ENCODE data around the gene TMEFF2. TPM values are rescaled to one million over a fixed set of nuclear protein-coding genes. Genes with fewer than 3 reads are reported as not detected.

The TMEFF2 gene
- total RNA-seq, 1 donor from 2014 or later: not detected

DNA sequence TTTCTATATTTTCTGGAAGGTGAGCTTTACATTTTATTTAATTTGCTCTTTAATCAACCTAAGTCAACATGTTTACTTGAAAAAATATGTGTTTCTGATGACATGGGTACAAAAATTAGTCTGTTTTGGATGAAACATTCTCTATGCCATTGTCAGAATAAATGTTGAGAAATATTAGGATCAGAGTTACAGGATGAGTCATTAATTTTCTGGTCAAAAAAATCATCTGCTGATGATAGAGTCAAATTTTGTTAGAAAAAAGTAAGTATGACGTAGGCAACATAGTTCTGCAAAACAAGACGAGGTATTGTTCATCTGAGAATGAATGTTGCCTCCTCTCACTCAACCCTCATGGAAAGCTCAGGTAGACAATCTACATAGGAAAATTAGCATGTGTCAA, 240.3 kb downstream of the TMEFF2 start:
- Histone ChIP-seq H3K4me1 (no peaks in the 10 kb centered on the region), H3K27ac (no peak overlapping the region), H3K36me3 (no peaks in the 10 kb centered on the region), H3K9me3 (no peaks in the 10 kb centered on the region), H3K4me3 (no peak overlapping the region), H3K27me3 (no peaks in the 10 kb centered on the region)
- intact Hi-C loops (cut with DNase I): no loop called here
- TF ChIP-seq POLR2AphosphoS5 (IDR thresholded peaks at IDR 0.05; ENCODE audit: insufficient read depth in 1 of 2, low read depth in 1 of 2): no peak
- no peak for TF ChIP-seq POLR2A (IDR thresholded peaks at IDR 0.05)
- no peak for DNase-seq (ENCODE audit: extremely low spot score in 2 of 2)

DNA sequence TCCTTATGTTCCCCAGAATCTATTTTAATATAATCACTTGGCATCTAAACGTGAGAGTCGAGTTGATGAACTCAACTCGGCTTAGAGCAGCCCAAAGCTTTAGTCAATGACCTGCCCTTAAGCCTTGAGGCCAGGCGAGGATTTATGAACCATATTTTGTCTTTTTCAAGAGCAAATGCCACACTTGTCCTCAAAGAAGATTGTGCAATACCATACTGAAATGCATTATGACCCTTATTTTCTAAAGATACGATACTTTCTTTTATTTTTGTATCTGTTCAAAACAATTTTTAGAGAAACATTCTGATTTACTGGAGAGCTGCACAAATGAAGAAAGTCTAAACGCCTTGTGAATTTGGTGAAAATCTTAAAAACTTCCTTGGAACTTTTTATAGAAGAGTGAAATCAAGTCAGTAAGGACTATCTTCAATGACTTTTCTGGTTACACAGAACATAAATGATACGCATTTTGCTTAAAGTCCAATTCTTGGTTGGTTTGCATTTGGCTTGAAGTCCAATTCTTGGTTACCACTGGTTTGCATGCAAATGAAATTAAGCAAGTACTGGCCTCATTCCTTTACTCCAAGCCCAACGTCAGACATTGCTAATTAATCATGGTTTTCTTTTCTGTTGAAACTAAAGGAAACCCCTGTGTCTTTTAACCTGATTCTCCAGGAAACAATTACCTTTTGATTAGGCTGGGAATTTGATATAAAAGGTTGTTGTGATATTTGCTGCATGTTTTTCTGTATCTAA, 242.0 kb downstream of the TMEFF2 start:
- Histone ChIP-seq H3K27ac (no peak overlapping the region), H3K27me3 (no peaks in the 10 kb centered on the region), H3K36me3 (no peaks in the 10 kb centered on the region), H3K9me3 (no peaks in the 10 kb centered on the region), H3K4me3 (no peak overlapping the region), H3K4me1 (no peaks in the 10 kb centered on the region)
- TF ChIP-seq, protein P1, sequence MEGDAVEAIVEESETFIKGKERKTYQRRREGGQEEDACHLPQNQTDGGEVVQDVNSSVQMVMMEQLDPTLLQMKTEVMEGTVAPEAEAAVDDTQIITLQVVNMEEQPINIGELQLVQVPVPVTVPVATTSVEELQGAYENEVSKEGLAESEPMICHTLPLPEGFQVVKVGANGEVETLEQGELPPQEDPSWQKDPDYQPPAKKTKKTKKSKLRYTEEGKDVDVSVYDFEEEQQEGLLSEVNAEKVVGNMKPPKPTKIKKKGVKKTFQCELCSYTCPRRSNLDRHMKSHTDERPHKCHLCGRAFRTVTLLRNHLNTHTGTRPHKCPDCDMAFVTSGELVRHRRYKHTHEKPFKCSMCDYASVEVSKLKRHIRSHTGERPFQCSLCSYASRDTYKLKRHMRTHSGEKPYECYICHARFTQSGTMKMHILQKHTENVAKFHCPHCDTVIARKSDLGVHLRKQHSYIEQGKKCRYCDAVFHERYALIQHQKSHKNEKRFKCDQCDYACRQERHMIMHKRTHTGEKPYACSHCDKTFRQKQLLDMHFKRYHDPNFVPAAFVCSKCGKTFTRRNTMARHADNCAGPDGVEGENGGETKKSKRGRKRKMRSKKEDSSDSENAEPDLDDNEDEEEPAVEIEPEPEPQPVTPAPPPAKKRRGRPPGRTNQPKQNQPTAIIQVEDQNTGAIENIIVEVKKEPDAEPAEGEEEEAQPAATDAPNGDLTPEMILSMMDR (IDR thresholded peaks at IDR 0.05): no peak
- TF ChIP-seq POLR2A (IDR thresholded peaks at IDR 0.05): no peak
- no peak for DNase-seq (ENCODE audit: extremely low spot score in 2 of 2)
- intact Hi-C loops (cut with DNase I): no loop called here

DNA sequence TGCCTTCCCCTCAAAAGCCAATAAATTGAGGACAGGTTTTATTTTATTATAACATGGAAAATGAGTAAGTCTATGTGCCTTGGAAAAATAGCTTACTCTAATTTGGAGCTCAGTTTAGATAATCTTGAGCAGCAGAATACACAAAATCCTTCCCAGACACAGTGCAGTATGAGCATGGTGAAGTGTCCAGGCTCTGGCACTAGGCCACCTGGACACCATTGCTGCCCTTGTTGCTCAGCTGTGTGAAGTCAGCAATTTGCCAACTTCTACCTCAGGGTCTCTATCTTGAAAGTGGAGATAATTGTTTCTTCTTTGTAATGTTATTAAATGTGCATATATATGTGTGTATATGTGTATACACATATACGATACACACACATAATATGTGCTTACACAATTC, 242.9 kb downstream of the TMEFF2 start:
- Histone ChIP-seq H3K36me3 (no peaks in the 10 kb centered on the region), H3K4me1 (no peaks in the 10 kb centered on the region), H3K27ac (no peak overlapping the region), H3K4me3 (no peak overlapping the region), H3K27me3 (no peaks in the 10 kb centered on the region), H3K9me3 (no peaks in the 10 kb centered on the region)
- TF ChIP-seq POLR2A (IDR thresholded peaks at IDR 0.05): no peak
- TF ChIP-seq, protein P1 (IDR thresholded peaks at IDR 0.05): no peak
- TF ChIP-seq POLR2AphosphoS5 (IDR thresholded peaks at IDR 0.05; ENCODE audit: insufficient read depth in 1 of 2, low read depth in 1 of 2): no peak
- intact Hi-C loops (cut with DNase I): no loop called here
- DNase-seq (ENCODE audit: extremely low spot score in 2 of 2): no peak

DNA sequence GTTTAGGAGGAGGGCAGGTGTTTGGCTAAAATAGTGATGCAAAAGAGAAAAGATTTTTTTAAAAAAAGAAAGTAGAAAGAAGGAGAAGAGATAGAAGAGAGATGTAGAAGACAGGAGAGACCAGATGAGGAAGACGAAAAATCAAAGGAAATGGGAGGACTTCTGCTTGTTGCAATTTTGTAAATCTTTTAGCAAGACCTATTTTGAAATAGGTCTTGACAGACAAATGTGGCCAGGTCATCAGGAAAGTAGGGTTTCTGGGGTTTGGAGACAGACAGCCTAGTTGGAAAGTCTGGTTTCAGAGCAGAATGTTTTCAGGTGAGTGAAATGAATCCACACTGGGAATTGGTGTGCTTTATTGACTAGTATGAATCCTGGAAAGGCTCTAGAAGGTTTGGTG, 243.4 kb downstream of the TMEFF2 start:
- H3K36me3 ChIP-seq: no peaks in the 10 kb centered on the region
- TF ChIP-seq POLR2AphosphoS5 (IDR thresholded peaks at IDR 0.05; ENCODE audit: insufficient read depth in 1 of 2, low read depth in 1 of 2) (no peak), POLR2A (IDR thresholded peaks at IDR 0.05) (no peak)
- TF ChIP-seq, protein P1 (IDR thresholded peaks at IDR 0.05): no peak
- H3K4me3 ChIP-seq: no peak overlapping the region
- no peaks in the 10 kb centered on the region for H3K9me3 ChIP-seq
- intact Hi-C loops (cut with DNase I): no loop called here
- no peak for DNase-seq (ENCODE audit: extremely low spot score in 2 of 2)
- H3K27ac ChIP-seq: no peak overlapping the region
- no peaks in the 10 kb centered on the region for H3K4me1 ChIP-seq
- H3K27me3 ChIP-seq: no peaks in the 10 kb centered on the region

DNA sequence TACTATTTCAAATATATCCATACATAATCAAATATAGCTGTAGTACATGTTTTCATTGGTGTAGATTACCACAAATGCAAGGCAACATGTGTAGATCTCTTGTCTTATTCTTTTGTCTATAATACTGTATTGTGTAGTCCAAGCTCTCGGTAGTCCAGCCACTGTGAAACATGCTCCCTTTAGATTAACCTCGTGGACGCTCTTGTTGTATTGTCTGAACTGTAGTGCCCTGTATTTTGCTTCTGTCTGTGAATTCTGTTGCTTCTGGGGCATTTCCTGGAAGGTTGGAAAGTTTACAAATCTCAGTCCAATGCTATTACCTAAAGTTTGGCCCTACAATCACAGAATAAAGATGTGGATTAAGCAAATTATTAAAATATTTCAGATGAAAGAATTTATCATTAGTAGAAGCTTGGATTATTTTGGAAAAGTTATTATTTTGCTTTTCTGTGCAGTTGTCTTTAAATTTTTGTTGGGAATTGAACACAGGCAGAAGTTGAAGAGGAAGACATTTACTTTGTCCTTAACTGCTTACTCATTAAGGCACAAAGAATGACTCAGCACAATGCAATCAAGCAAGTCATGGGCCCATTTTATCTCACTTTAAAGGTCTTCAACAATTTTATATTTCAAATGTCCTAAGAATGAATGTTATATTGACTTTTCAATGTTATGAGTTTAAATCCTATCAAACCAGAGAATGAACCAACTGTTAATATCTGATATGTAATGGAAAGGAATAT, 244.4 kb downstream of the TMEFF2 start:
- intact Hi-C loops (cut with DNase I): no loop called here
- TF ChIP-seq, protein P1 (IDR thresholded peaks at IDR 0.05): no peak
- TF ChIP-seq POLR2A (IDR thresholded peaks at IDR 0.05) (no peak), POLR2AphosphoS5 (IDR thresholded peaks at IDR 0.05; ENCODE audit: insufficient read depth in 1 of 2, low read depth in 1 of 2) (no peak)
- H3K36me3 ChIP-seq: no peaks in the 10 kb centered on the region
- H3K9me3 ChIP-seq: no peaks in the 10 kb centered on the region
- no peaks in the 10 kb centered on the region for H3K27me3 ChIP-seq
- no peak for DNase-seq (ENCODE audit: extremely low spot score in 2 of 2)
- no peaks in the 10 kb centered on the region for H3K4me1 ChIP-seq
- H3K4me3 ChIP-seq: no peak overlapping the region
- no peak overlapping the region for H3K27ac ChIP-seq
